ENCODE data around the gene CPED1. TPM values are rescaled to one million over a fixed set of nuclear protein-coding genes. Genes with fewer than 3 reads are reported as not detected.

Gene CPED1
- total RNA-seq, 1 experiment from 2014 or later = 0.13 TPM

DNA sequence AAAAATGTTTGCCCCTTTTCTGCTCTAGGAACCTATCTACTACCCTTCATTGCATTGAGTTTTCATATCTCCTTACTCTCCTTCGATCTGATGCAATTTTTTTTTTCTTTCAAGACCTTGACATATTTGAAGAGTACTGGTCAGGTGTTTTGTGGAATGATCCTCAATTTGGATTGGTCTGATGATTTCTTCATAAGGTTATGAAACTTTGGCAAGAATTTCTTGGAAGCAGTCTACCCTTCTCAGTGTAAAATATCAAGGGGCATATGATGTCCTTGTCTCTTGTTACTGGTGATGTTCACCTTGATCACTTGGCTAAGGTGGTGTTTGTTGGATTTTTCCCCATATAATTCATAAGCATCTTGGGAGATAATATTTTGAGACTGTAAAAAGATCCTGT lies 64.7 kb downstream of the CPED1 start:
- H3K9me3 Mint-ChIP-seq = no peaks in the 10 kb centered on the region
- H4K8ac ChIP-seq (replicated peaks; ENCODE audit: insufficient read length, low read depth, low read length) = no peak overlapping the region
- no peak overlapping the region for H2BK5ac ChIP-seq (ENCODE audit: insufficient read length, low read length)
- H3K4me1 ChIP-seq (ENCODE audit: insufficient read depth, low read length) = no peaks in the 10 kb centered on the region
- no peaks in the 10 kb centered on the region for H3K79me1 ChIP-seq (ENCODE audit: insufficient read depth, low read depth, low read length, poor library complexity, severe bottlenecking)
- H3K14ac ChIP-seq (ENCODE audit: insufficient read depth, low read length) = no peak overlapping the region
- no peak overlapping the region for H2BK15ac ChIP-seq (ENCODE audit: low read depth, low read length)
- H3K79me2 ChIP-seq (ENCODE audit: insufficient read depth, low read length) = no peaks in the 10 kb centered on the region
- no peaks in the 10 kb centered on the region for H3K23me2 ChIP-seq (ENCODE audit: insufficient read length, low read depth, low read length, poor library complexity, severe bottlenecking)
- H2AFZ ChIP-seq (ENCODE audit: low read length) = no peak overlapping the region
- H3K27me3 Mint-ChIP-seq (ENCODE audit: low read depth) = no peaks in the 10 kb centered on the region
- peaks cover 17 to 22% of the 10 kb centered on the region in 2 experiments for H3K4me1 Mint-ChIP-seq
- H4K91ac ChIP-seq (ENCODE audit: insufficient read length, low read depth, low read length) = no peak overlapping the region
- H2AK5ac ChIP-seq (ENCODE audit: insufficient read length, low read length) = no peak overlapping the region
- no peak overlapping the region for H3T11ph ChIP-seq (ENCODE audit: low read length)
- no peak overlapping the region for H3K4ac ChIP-seq (ENCODE audit: low read depth, low read length)
- H3K27ac ChIP-seq (ENCODE audit: insufficient read length, low read depth, low read length) = no peak overlapping the region
- no peak overlapping the region for H3K4me2 ChIP-seq (ENCODE audit: insufficient read depth, insufficient read length, low read length)
- no peak overlapping the region for H3K27ac Mint-ChIP-seq
- H2BK120ac ChIP-seq (ENCODE audit: low read depth, low read length, poor library complexity, severe bottlenecking) = no peak overlapping the region
- no peak overlapping the region for H3K18ac ChIP-seq (ENCODE audit: insufficient read length, low read depth, low read length)
- H2BK12ac ChIP-seq (ENCODE audit: insufficient read length, low read depth, low read length) = no peak overlapping the region
- whole genome bisulfite sequencing (ENCODE audit: extremely low coverage, insufficient read length, low lambda C conversion rate) = no CpG with 5 or more reads among the region's 1 CpG
- no peak overlapping the region for H3K4me3 Mint-ChIP-seq
- DNase-seq = no peak
- H4K5ac ChIP-seq (ENCODE audit: insufficient read length, low read depth, low read length) = no peak overlapping the region
- no peak overlapping the region for H2BK20ac ChIP-seq (ENCODE audit: low read depth, low read length, poor library complexity, severe bottlenecking)
- TF ChIP-seq, protein P1, sequence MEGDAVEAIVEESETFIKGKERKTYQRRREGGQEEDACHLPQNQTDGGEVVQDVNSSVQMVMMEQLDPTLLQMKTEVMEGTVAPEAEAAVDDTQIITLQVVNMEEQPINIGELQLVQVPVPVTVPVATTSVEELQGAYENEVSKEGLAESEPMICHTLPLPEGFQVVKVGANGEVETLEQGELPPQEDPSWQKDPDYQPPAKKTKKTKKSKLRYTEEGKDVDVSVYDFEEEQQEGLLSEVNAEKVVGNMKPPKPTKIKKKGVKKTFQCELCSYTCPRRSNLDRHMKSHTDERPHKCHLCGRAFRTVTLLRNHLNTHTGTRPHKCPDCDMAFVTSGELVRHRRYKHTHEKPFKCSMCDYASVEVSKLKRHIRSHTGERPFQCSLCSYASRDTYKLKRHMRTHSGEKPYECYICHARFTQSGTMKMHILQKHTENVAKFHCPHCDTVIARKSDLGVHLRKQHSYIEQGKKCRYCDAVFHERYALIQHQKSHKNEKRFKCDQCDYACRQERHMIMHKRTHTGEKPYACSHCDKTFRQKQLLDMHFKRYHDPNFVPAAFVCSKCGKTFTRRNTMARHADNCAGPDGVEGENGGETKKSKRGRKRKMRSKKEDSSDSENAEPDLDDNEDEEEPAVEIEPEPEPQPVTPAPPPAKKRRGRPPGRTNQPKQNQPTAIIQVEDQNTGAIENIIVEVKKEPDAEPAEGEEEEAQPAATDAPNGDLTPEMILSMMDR (conservative IDR thresholded peaks at IDR 0.05) = no peak
- no peak overlapping the region for H3K56ac ChIP-seq (ENCODE audit: insufficient read length, low read depth, low read length)
- no peak overlapping the region for H3K9ac ChIP-seq (ENCODE audit: extremely low read depth, insufficient read length, low read length)
- no peaks in the 10 kb centered on the region for H4K20me1 ChIP-seq (ENCODE audit: control insufficient read depth, insufficient read depth, insufficient read length)
- no peaks in the 10 kb centered on the region for H3K36me3 Mint-ChIP-seq (ENCODE audit: insufficient read depth in 1 of 3, low read depth in 3 of 3)
- H3K9me3 ChIP-seq (ENCODE audit: control insufficient read depth, low read depth, low read length) = no peaks in the 10 kb centered on the region
- H3K23ac ChIP-seq (ENCODE audit: insufficient read length, low read depth, low read length) = no peak overlapping the region
- H3K27me3 ChIP-seq (ENCODE audit: insufficient read depth, low read length) = no peaks in the 10 kb centered on the region

Measured in H9 (cell line).